HG03342 (cell line): ENCODE results near the gene INSRR.

Source experiments
- ATAC-seq: cut with Tn5 transposase; IDR thresholded peaks from one replicate; pipeline ENCODE4 v1.9.1; 2021; ENCODE audit warnings: mild to moderate bottlenecking, moderate library complexity; ENCODE audit not compliant: unreplicated experiment

INSRR gene

GRCh38 chr1:156808186-156809030 is 50.5 kb downstream of the INSRR start:
- no peak for ATAC-seq

DNA sequence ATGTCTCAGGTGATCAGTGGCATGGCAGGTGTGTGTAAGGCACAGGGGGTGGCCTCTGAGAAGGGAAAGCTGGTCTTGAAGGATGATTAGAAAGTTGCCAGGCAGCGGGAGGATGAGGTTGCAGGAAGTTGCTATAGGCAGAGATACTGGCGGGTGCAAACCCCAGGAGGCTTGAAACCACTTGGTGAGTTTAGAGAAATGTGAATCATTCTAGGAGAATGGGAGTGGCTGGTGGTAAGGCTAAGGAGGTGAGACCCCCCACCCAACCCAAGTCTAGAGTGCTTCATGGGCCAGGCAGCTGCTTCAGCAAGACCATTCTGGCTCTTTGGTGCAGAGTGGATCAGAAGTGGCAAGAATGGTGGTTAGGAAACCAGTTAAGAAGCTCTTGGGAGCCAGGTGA is 51.3 kb downstream of the INSRR start:
- no peak for ATAC-seq

DNA sequence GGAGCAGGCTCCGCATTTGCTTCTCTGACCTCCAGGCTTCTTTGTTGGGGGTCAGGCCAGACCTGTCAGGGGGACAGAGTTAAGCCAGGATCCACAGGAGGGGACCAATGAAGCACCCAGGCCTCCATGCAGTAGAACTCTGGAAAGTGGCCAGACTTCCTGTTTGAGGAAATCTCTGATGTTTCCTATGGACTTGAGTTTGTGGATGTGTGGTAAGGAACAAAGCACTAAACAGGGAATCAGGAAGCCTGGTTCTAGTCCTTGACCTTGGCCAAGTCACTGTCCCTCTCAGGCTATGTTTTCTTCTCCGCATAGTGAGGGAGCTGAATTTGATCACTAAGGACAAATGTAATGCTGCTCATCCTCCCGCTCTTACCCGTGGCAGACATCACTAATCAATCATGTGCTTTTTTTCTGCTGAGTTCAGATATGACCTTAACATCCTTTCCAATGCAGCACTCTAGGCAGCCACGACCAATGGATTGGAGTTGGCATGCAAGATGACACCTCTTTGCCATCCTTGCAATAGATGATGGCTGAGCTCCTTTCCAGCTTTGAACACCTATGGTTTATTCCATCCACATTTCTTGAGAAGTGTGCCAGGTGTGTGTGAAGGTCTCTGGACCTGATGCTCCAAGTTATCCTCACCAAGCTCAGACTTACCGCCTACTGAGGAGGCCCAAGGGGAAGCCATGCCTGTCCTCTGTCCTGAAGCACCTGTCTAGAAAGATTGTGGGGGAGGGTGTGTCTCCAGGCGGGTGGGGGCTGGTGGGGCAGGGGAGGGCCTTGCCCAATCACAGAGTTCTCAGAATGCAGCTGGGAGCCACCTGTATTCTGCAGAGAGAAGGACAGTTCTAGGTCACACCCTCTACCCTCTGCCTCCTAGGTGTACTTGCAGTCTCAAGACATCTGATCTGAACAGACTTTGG is 52.1 kb downstream of the INSRR start:
- no peak for ATAC-seq

DNA sequence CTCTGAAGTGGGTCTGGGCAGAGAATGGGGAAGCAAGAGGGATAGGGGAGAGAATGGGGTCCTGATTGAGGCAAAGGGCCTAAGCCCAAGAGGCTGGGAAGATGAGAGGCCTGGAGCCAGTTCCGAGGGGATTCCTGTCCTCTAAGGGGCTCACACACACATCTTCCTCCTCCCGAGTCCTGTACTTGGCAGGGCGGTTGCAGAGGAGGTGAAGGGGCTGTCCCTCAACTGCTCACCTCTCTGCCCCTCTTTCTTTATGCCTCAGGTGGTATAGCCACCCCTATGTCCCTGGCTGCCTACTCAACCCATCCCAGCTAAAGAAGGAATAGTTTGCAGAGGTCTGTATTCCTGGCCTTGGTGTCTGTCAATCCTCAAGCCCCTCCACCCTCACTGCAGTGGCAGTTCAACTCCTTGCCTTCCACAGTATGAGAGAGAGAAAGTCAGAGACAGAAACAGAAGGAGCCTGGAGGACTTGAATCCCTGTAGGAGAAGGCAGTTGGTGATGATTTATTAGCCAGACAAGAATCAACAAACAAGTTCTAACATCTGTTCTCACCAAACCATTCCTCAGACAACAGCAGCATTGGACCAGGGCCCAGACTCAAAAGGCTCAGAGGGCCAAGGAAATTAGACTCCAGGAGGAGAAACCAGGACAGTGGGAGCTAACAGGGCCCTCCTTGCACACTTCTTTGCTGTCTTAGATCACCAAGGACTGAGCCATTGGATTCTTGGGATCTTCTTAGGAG is 53.0 kb downstream of the INSRR start:
- ATAC-seq: no peak

DNA sequence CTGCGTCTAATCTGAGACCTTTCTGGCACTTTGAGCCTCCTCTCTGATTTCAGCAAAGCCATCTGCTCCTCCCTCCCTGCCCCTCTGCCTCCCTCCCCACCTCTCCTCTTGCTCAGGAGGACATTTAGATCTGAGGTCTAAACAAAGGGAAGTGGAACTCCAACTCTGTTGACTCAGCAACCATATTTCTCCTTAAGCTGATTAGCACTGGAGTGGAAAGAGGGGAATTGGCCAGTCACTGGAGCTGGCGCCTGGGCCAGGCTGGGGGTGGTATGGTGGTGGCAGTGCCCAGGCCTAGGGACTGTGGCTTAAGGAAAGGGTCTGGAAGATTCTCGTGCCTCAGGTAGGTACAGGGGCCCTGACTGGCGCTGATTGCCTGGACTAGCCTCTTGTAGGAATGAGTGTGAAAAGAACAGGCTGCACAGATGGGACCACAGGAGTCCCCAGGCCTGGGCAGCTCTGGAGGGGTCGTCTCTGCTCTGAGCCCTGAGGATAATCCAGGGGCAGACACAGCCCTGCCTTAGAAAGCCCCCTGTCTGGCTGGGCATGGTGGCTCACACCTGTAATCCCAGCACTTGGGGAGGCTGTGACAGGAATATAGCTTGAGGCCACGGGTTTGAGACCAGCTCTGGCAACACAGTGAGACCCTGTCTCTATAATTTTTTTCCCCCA is 54.2 kb downstream of the INSRR start:
- no peak for ATAC-seq

DNA sequence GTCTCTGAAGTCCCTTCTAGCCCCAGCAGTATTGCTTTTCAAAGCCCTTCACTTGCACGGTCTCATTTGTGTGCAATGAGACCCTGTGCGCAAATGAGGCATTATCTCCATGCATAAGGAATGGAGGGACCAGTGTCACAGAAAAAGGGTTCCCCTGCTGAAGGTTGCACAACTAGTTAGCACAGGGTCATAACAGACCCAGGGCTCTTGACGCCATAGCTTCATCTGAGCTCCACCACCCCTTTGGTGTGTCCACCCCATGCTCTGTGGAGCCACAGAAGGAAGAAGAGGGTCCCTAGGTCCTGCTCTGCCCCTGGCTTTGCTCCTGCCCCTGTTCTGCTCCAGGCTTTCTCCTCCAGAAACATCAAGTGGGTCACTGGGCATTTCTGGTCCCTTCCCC is 54.9 kb downstream of the INSRR start:
- ATAC-seq: no peak

GRCh38 chr1:156803086-156803851 is 55.6 kb downstream of the INSRR start:
- ATAC-seq: no peak

DNA sequence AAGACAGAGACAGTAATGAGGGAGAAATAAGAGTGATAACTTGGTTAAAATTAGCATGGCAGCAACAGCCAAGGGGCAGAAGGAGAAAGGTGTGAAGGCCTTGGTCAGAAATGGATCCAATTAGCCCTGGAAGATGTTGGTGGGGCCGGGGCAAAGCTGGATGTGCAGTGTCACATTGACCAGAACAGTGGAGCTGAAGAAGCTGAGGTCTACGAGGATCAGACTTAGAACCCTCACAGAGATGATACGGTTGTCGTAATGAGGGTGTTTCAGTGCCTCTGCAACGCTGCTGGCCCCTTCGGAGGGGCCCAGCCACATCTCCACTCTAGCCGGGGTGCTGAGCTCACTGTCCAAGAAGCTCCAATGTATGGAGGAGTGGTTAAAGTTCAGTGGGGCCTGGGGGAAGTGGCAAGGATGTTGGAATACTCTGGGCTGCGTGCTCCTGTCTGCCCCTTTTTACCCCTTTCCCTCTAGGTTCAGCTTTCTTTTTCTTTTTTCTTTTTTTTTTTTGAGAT is 56.4 kb downstream of the INSRR start:
- no peak for ATAC-seq

DNA sequence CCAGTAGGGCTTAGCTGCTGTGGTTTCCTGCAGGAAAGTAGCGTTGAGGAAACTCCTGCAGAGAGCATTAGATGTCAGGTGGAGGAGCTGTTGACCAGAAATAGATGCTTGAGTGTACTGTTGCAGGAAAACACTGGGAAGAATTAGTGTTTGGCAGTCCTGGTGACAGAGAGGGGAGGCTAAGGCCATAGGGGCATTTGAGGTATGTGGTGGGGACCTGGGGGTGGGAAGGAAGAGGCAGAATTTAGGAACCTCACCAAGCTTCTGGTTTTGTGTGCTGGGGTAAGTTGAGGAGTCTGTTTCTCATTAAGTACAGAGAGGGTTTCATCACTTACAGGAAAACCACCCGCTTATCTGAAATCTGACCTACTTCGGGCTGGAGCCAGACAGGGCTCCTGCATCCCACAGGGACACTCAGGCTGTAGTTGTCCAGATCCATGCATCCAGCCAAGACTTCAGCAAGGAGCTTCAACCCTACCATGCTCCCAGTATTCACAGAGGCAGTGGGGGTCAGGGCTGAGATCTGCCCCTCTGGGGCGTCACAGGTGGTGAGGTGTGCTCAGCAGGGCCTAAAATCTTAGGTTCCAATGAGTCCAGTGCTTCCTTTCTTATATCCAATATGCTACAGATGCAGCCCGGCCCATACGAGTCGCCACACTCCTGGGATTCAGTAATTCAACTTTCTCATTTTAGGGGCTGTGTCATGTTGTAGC is 57.4 kb downstream of the INSRR start:
- ATAC-seq: no peak

DNA sequence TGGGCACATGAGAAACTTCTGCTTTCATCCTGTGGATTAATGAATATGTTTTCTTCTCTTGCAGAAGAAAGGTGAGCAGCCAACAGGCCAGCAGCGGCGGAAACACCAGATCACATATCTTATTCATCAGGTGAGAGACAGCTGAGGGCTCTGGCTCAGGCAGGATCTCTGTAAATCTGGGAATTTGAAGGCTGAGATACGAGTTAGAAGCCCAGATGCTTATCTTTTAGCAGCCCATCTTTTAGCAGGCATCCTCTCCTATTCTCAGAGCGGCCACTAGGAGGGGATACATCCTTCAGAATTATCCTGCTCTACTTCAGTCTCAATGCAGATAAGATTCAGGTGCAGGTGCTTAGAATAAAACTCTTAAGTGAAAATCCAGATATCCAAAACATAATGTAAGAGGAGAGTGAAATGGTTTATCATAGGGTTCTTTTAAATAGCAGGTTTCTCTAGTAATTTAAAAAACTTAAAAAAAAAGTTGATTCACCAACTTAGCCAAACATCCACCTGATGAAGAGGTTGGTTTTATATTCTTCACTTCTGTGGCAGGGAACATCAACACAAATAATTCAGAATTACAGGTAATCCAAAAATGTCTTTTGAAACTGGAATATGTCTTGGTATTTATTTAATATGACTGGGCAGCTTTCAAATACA is 61.6 kb downstream of the INSRR start:
- no peak for ATAC-seq

DNA sequence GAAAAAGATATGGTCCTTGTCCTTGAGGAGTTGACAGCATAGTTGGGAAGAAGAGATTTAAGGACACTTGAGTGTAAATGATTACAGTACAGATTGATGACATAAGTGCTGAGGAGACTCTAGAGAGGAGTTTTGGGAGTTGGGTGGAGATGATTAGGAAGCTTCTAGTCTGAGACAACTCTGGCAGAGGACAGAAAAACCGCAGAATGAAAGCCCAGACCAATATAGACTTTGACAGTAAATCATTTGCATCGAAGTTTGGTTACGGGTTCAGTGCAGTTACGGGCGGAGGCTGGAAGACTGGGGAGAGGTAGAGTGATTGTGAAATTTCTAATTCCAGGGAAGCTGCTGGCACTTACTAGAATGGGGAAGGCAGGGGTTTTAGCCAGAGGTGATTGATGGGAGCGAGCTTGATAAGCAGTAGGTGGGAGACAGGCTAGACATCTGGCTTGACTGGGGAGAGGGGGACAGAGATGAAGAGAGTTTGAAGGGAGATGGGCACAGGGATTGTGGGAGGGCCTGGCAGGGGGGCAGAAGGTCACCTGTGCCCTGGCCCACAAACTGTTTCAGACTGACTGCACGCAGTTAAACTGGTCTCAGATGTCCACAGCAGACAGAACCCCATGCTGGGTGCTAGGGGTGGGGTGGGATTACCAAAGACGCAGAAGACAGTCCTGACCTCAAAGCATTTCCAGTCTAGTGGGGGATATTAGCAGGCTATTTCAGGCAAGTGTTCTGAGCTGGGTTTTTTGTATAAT is 62.4 kb downstream of the INSRR start:
- no peak for ATAC-seq

DNA sequence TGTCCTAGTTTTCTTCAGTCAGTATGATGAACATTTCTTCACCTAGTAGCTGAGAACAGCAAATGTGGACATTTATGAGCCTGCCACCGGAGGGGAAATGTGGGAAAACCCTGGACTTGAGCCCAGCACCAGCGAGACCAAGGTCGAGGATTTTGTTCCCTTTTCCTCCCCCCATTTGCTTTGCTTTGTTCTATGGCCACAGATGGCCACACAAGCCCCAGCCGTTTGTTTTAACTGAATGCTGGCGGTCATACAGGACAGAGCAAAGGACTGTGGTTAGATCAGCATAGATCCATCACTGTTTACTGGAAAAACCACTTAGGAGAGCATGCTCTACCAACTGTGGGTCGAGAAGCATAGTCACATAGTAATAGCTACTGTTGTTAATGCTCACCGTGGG is 63.1 kb downstream of the INSRR start:
- no peak for ATAC-seq

DNA sequence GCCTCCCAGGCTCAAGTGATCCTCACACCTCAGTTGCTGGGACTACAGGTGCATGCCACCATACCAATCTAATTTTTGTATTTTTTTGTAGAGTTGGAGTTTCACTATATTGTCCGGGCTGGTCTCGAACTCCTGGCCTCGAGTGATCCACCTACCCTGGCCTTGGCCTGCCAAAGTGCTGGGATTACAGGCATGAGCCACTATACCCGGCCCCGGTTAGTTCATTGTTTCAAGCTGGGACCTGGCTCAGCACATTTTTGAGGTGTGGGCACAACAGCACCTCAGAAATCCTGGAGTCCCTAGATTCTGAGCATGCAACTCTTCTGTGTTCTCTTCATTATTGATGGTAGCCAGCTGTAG is 63.6 kb downstream of the INSRR start:
- ATAC-seq: no peak

DNA sequence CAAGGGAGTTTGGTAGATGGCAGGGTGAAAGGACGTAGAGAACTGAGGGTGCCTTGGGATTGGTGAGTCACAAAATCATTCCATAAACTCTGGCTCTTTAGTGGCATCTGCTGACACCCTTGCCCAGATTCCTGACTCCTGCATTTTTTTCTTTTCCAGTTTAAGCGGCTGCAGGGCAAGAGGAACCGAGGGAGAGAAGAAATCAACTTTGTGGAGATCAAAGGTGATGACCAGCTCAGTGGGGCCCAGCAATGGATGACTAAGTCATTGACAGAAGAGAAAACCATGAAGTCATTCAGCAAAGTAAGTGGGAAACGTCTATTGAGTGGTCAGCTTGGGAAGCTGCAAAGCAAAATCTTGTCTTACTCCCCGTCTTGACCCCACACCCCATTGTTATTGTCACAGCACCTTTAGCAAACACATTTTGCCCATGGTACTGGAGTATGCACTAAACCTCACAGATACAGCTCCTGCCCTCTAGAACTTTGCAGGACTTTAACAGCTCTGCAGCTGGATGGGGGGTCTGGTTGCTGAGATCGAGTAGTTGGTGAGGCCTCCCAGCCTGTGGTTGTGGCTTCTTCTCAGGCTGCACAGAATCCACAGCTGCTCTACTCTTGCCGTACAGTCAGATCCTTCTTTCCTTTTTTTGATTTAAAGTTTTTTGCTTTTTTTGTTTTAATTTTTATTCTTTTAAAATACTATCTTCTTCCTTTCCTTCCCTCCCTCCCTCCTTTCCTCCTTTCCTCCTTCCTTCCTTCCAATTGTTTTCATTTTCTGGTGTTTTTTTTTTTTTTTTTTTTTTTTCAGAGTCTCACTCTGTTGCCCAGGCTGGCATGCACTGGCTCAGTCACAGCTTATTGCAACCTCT is 64.2 kb downstream of the INSRR start:
- no peak for ATAC-seq
